Colonic mucosa (tissue), 4 donors: Measurements from ENCODE around the gene EEA1. TPM values are rescaled to one million over a fixed set of nuclear protein-coding genes. Genes with fewer than 3 reads are reported as not detected.

Experiments used
- DNase-seq: peaks from one replicate; pipeline ENCODE4 v3.0.0-alpha.2; 2020
- H3K27ac ChIP-seq: fragments of 200-600 bp; one replicate; pipeline ENCODE4 v1.8.0; 2021
- H3K27me3 ChIP-seq: fragments of 200-600 bp; one replicate; pipeline ENCODE4 v1.8.0; 2021
- H3K36me3 ChIP-seq: fragments of 200-600 bp; one replicate; pipeline ENCODE4 v1.8.0; 2021
- H3K4me1 ChIP-seq: fragments of 200-600 bp; one replicate; pipeline ENCODE4 v1.8.0; 2021; ENCODE audit warnings: mild to moderate bottlenecking
- H3K4me3 ChIP-seq: fragments of 200-600 bp; one replicate; pipeline ENCODE4 v1.8.0; 2021
- H3K9ac ChIP-seq, 2 donors: one replicate each; pipeline ENCODE4 v1.7.0; 2013; ENCODE audit warnings: control low read depth in 2 of 2, low read depth in 2 of 2, low read length in 2 of 2
- H3K9me3 ChIP-seq: fragments of 200-600 bp; one replicate; pipeline ENCODE4 v1.8.0; 2021
- CTCF ChIP-seq: fragments of 200-600 bp; IDR thresholded peaks from one replicate; pipeline ENCODE4 v1.8.0; 2022; ENCODE audit warnings: antibody characterized with exemption, mild to moderate bottlenecking
- intact Hi-C: fragments of 100-400 bp; cut with DNase I; formaldehyde crosslinking; loops from one replicate; pipeline ENCODE4 v1.14.1; 2022
- total RNA-seq, 2 donors: library from RNA; stranded (reverse); fragmentation: NEBNext Ultra II Directional in 1 of 2; extraction: Animal tissue kit (Norgen Biotek cat#: 25700) in 1 of 2; gene quantifications; one replicate each; pipeline ENCODE4 v1.2.1, GENCODE V29; 2021
- donor health status: healthy.
- donor health status: DM: no; HTN: no; CAD: no.
- donor health status: DM: no; HTN: no; CAD: no.

The EEA1 gene
- total RNA-seq, 2 donors from 2014 or later = 23.0 to 38.7 TPM

- no peaks in the 10 kb centered on the region for H3K4me1 ChIP-seq
- DNase-seq = no peak
- no peak overlapping the region for H3K4me3 ChIP-seq
- TF ChIP-seq CTCF = no peak
- intact Hi-C loops = no loop called here
- no peaks in the 10 kb centered on the region for H3K9me3 ChIP-seq
- H3K27me3 ChIP-seq = no peaks in the 10 kb centered on the region
- H3K36me3 ChIP-seq = no peaks in the 10 kb centered on the region
- H3K27ac ChIP-seq = no peak overlapping the region
- H3K9ac ChIP-seq = no peak overlapping the region
Observed at GRCh38 chr12:92845329-92845728, 83.8 kb downstream of the EEA1 start.

GRCh38 chr12:92844151-92844763, 84.8 kb downstream of the EEA1 start:
- no peaks in the 10 kb centered on the region for H3K9me3 ChIP-seq
- no peaks in the 10 kb centered on the region for H3K27me3 ChIP-seq
- no peak overlapping the region for H3K9ac ChIP-seq
- DNase-seq = no peak
- H3K36me3 ChIP-seq = no peaks in the 10 kb centered on the region
- no peak for TF ChIP-seq CTCF
- intact Hi-C loops = no loop called here
- H3K27ac ChIP-seq = no peak overlapping the region
- H3K4me1 ChIP-seq = no peaks in the 10 kb centered on the region
- no peak overlapping the region for H3K4me3 ChIP-seq

- no peak overlapping the region for H3K4me3 ChIP-seq
- H3K9me3 ChIP-seq = no peaks in the 10 kb centered on the region
- DNase-seq = no peak
- H3K27me3 ChIP-seq = no peaks in the 10 kb centered on the region
- intact Hi-C loops = no loop called here
- H3K9ac ChIP-seq = no peak overlapping the region
- H3K4me1 ChIP-seq = no peaks in the 10 kb centered on the region
- no peak for TF ChIP-seq CTCF
- no peaks in the 10 kb centered on the region for H3K36me3 ChIP-seq
- no peak overlapping the region for H3K27ac ChIP-seq
Observed at GRCh38 chr12:92829686-92830282, 99.3 kb downstream of the EEA1 start.

GRCh38 chr12:92828565-92828964, 100.5 kb downstream of the EEA1 start:
- Histone ChIP-seq H3K9me3 (no peaks in the 10 kb centered on the region), H3K36me3 (no peaks in the 10 kb centered on the region), H3K27ac (no peak overlapping the region), H3K4me1 (no peaks in the 10 kb centered on the region), H3K27me3 (no peaks in the 10 kb centered on the region), H3K9ac (no peak overlapping the region), H3K4me3 (no peak overlapping the region)
- no peak for TF ChIP-seq CTCF
- no peak for DNase-seq
- intact Hi-C loops = no loop called here

- Histone ChIP-seq H3K27me3 (no peaks in the 10 kb centered on the region), H3K9ac (no peak overlapping the region), H3K4me3 (no peak overlapping the region), H3K4me1 (no peaks in the 10 kb centered on the region), H3K9me3 (no peaks in the 10 kb centered on the region), H3K27ac (no peak overlapping the region), H3K36me3 (no peaks in the 10 kb centered on the region)
- peak; percentile 40 for DNase-seq
- intact Hi-C loops = no loop called here
- peak; percentile 54 for TF ChIP-seq CTCF
Observed at GRCh38 chr12:92827836-92828431, 101.2 kb downstream of the EEA1 start.
